IMR-90 (cell line): ENCODE data around the gene PRELID1. TPM values are rescaled to one million over a fixed set of nuclear protein-coding genes. Genes with fewer than 3 reads are reported as not detected.
A peak's percentile ranks its signal among the peaks of the same experiment; 100 is the strongest.

Experiments
- ATAC-seq: fragments of 200-7000 bp; cut with Tn5 transposase; 2 replicates; pipeline ENCODE4 v1.9.1; 2020; ENCODE audit warnings: low read depth, mild to moderate bottlenecking, moderate library complexity
- Bru-seq: library from RNA; stranded (reverse); fragments of 400-500 nt; gene quantifications from one replicate; lab custom pipeline; 2021; lab: Mats Ljungman, UMichigan
- BruChase-seq, 2 experiments: library from RNA; stranded (reverse); fragments of 400-500 nt; gene quantifications; one replicate each; lab custom pipeline; 2021; lab: Mats Ljungman, UMichigan
- BruUV-seq: library from RNA; stranded (reverse); fragments of 400-500 nt; replicated peaks from 2 replicates; lab custom pipeline; 2021; lab: Mats Ljungman, UMichigan
- CTCF ChIA-PET: fragments of 300-600 bp; formaldehyde crosslinking; extraction: SDS; loops from one replicate; lab custom pipeline; 2021; ENCODE audit warnings: antibody characterized with exemption; lab: Yijun Ruan, JAX
- POLR2A ChIA-PET: fragments of 300-600 bp; sonication (Branson Sonifier 250); formaldehyde crosslinking; loops from one replicate; lab custom pipeline; 2022; ENCODE audit warnings: antibody characterized with exemption; ENCODE audit not compliant: unreplicated experiment; lab: Charles Lee
- DNase-seq: peaks from one replicate; pipeline ENCODE4 v3.0.0; 2013
- H2AFZ ChIP-seq: replicated peaks from 2 replicates; pipeline ENCODE3; 2013; ENCODE audit warnings: low read length, mild to moderate bottlenecking; ENCODE audit not compliant: poor library complexity
- H2AK5ac ChIP-seq: 2 replicates; pipeline ENCODE4 v1.6.1; 2013; ENCODE audit warnings: low read depth, low read length, inconsistent platforms
- H2AK9ac ChIP-seq: replicated peaks from 2 replicates; pipeline ENCODE3; 2013; ENCODE audit warnings: mild to moderate bottlenecking, low read depth, low read length, moderate library complexity; ENCODE audit not compliant: poor library complexity
- H2BK120ac ChIP-seq: 2 replicates; pipeline ENCODE4 v1.6.1; 2013; ENCODE audit warnings: low read depth, low read length, inconsistent platforms
- H2BK15ac ChIP-seq: 3 replicates; pipeline ENCODE4 v1.6.1; 2013; ENCODE audit warnings: low read depth, low read length, inconsistent platforms
- H2BK20ac ChIP-seq: 2 replicates; pipeline ENCODE4 v1.6.1; 2013; ENCODE audit warnings: low read depth, mild to moderate bottlenecking, inconsistent platforms, low read length, moderate library complexity
- H2BK5ac ChIP-seq: 2 replicates; pipeline ENCODE4 v1.6.1; 2013; ENCODE audit warnings: mild to moderate bottlenecking, low read depth, low read length, inconsistent platforms; ENCODE audit not compliant: poor library complexity, severe bottlenecking
- H3K14ac ChIP-seq: replicated peaks from 2 replicates; pipeline ENCODE4 v1.6.1; 2013; ENCODE audit warnings: low read depth, low read length, inconsistent platforms
- H3K18ac ChIP-seq: 2 replicates; pipeline ENCODE4 v1.6.1; 2013; ENCODE audit warnings: low read depth, low read length, control low read depth
- H3K23ac ChIP-seq: 2 replicates; pipeline ENCODE4 v1.6.1; 2013; ENCODE audit warnings: low read depth, low read length, inconsistent platforms
- H3K27ac ChIP-seq: 2 replicates; pipeline ENCODE4 v1.5.1; 2013; ENCODE audit warnings: mild to moderate bottlenecking, control low read depth, low read length; ENCODE audit not compliant: insufficient read depth
- H3K27me3 ChIP-seq: 2 replicates; pipeline ENCODE4 v1.6.1; 2013; ENCODE audit warnings: low read length; ENCODE audit not compliant: control insufficient read depth, insufficient read depth
- H3K36me3 ChIP-seq: 2 replicates; pipeline ENCODE4 v1.6.1; 2013; ENCODE audit warnings: low read length, mixed read lengths; ENCODE audit not compliant: control insufficient read depth, insufficient read depth
- H3K4ac ChIP-seq: 2 replicates; pipeline ENCODE4 v1.6.1; 2013; ENCODE audit warnings: low read depth, low read length, inconsistent platforms
- H3K4me1 ChIP-seq: 2 replicates; pipeline ENCODE4 v1.6.1; 2013; ENCODE audit warnings: low read length, mixed read lengths; ENCODE audit not compliant: control insufficient read depth, insufficient read depth
- H3K4me2 ChIP-seq: 2 replicates; pipeline ENCODE4 v1.6.1; 2013; ENCODE audit warnings: low read depth, mild to moderate bottlenecking, control low read depth, low read length, moderate library complexity
- H3K4me3 ChIP-seq: 2 replicates; pipeline ENCODE4 v1.5.1; 2013; ENCODE audit warnings: low read depth, mild to moderate bottlenecking, control low read depth, low read length, moderate library complexity; ENCODE audit not compliant: insufficient read depth
- H3K56ac ChIP-seq: 2 replicates; pipeline ENCODE4 v1.6.1; 2013; ENCODE audit warnings: low read length, inconsistent platforms; ENCODE audit not compliant: insufficient read depth; ENCODE audit errors: extremely low read depth
- H3K79me1 ChIP-seq, 2 experiments: 2 replicates each; pipeline ENCODE4 v1.6.1; 2013; ENCODE audit warnings: low read length in 2 of 2, inconsistent platforms in 1 of 2, low read depth in 1 of 2
- H3K9ac ChIP-seq: 2 replicates; pipeline ENCODE4 v1.6.1; 2013; ENCODE audit warnings: low read depth, low read length, control low read depth
- H3K9me1 ChIP-seq: 2 replicates; pipeline ENCODE4 v1.6.1; 2013; ENCODE audit warnings: low read length, inconsistent platforms; ENCODE audit not compliant: insufficient read depth
- H3K9me3 ChIP-seq: 2 replicates; pipeline ENCODE4 v1.6.1; 2013; ENCODE audit warnings: low read length; ENCODE audit not compliant: control insufficient read depth, insufficient read depth
- H4K20me1 ChIP-seq: 2 replicates; pipeline ENCODE4 v1.6.1; 2013; ENCODE audit warnings: low read length, inconsistent platforms; ENCODE audit not compliant: insufficient read depth
- H4K5ac ChIP-seq: 2 replicates; pipeline ENCODE4 v1.6.1; 2013; ENCODE audit warnings: mild to moderate bottlenecking, low read depth, low read length, control low read depth
- H4K8ac ChIP-seq, 2 experiments: 2 replicates each; pipeline ENCODE4 v1.6.1; 2013; ENCODE audit warnings: low read depth in 2 of 2, low read length in 2 of 2, control low read depth in 1 of 2, inconsistent platforms in 1 of 2
- H4K91ac ChIP-seq: 2 replicates; pipeline ENCODE4 v1.6.1; 2013; ENCODE audit warnings: low read depth, low read length, inconsistent platforms; ENCODE audit not compliant: insufficient read depth
- CHD1 ChIP-seq: IDR thresholded peaks from 2 replicates; pipeline ENCODE4 v1.6.1; 2012; ENCODE audit warnings: low read depth, low read length, improper control_type of control experiment
- FOS ChIP-seq: fragments of 150-350 bp; IDR thresholded peaks from 2 replicates; pipeline ENCODE4 v1.6.1; 2016; ENCODE audit warnings: low read depth, low read length
- MAFK ChIP-seq: IDR thresholded peaks from 2 replicates; pipeline ENCODE4 v1.6.1; 2012; ENCODE audit warnings: low read depth, low read length, improper control_type of control experiment
- MAZ ChIP-seq: IDR thresholded peaks from 2 replicates; pipeline ENCODE4 v1.6.1; 2012; ENCODE audit warnings: low read depth, mild to moderate bottlenecking, low read length, improper control_type of control experiment, moderate library complexity, borderline replicate concordance
- NFE2L2 ChIP-seq: fragments of 150-350 bp; IDR thresholded peaks from 2 replicates; pipeline ENCODE4 v1.6.1; 2016; ENCODE audit warnings: low read depth, mild to moderate bottlenecking, low read length
- POLR2A ChIP-seq: IDR thresholded peaks from 2 replicates; pipeline ENCODE4 v1.6.1; 2012; ENCODE audit warnings: mild to moderate bottlenecking, low read depth, low read length
- RAD21 ChIP-seq: IDR thresholded peaks from 2 replicates; pipeline ENCODE4 v1.6.1; 2012; ENCODE audit warnings: low read length, improper control_type of control experiment
- RCOR1 ChIP-seq: IDR thresholded peaks from 2 replicates; pipeline ENCODE4 v1.6.1; 2012; ENCODE audit warnings: mild to moderate bottlenecking, low read length, improper control_type of control experiment; ENCODE audit not compliant: insufficient replicate concordance
- RFX5 ChIP-seq: IDR thresholded peaks from 2 replicates; pipeline ENCODE4 v1.8.0; 2012; ENCODE audit warnings: low read depth, mild to moderate bottlenecking, low read length, moderate library complexity
- SMC3 ChIP-seq: fragments of 150-350 bp; IDR thresholded peaks from 2 replicates; pipeline ENCODE4 v1.6.1; 2016; ENCODE audit warnings: low read depth, mild to moderate bottlenecking, antibody characterized with exemption, low read length, moderate library complexity
- WGBS, 2 experiments: methylation state at CpG; one replicate each; pipeline versions ENCODE4 v1.1.5 to v1.1.7; 2013; ENCODE audit warnings: missing lambda C conversion rate in 2 of 2; ENCODE audit not compliant: insufficient read length in 1 of 2; ENCODE audit errors: extremely low coverage in 2 of 2; 5-methylcytosine and 5-hydroxymethylcytosine counted together
- dilution Hi-C: fragments of 300-500 bp; cut with HindIII; formaldehyde crosslinking; loops from one replicate; pipeline ENCODE4 v1.14.3; 2018; ENCODE audit warnings: low sequenced_read_pairs; ENCODE audit not compliant: unreplicated experiment
- in situ Hi-C: fragments of 300-500 bp; cut with MboI; formaldehyde crosslinking; loops from 3 replicates; pipeline ENCODE4 v1.14.3; 2019; ENCODE audit warnings: low sequenced_read_pairs, inconsistent platforms, mixed read lengths
- intact Hi-C: fragments of 100-400 bp; cut with micrococcal nuclease; formaldehyde crosslinking; loops from 2 replicates; pipeline ENCODE4 v1.10.0; 2022
- long read RNA-seq: library from polyadenylated mRNA; unstranded; transcript quantifications from one replicate; pipeline ENCODE4 v2.0.0, GENCODE V29; 2021; ENCODE audit not compliant: unreplicated experiment
- polyA plus RNA-seq, 3 experiments: library from polyadenylated mRNA; depleted of rRNA; stranded (reverse); fragments of >200 nt; gene quantifications; 2 replicates each; pipeline ENCODE4 v1.2.3, GENCODE V29; 2012; ENCODE audit warnings: low replicate concordance in 1 of 3
- total RNA-seq: library from RNA; depleted of rRNA; stranded (reverse); fragments of >200 nt; gene quantifications from 2 replicates; pipeline ENCODE4 v1.2.3, GENCODE V29; 2012; rRNA removed
- TF ChIP-seq, protein P1 (sequence below): fragments of 150-350 bp; IDR thresholded peaks from 2 replicates; pipeline ENCODE4 v1.6.1; 2017; ENCODE audit warnings: mild to moderate bottlenecking, antibody characterized with exemption, low read length, low read depth
- TF ChIP-seq, protein P2 (sequence below): fragments of 150-350 bp; IDR thresholded peaks from 2 replicates; pipeline ENCODE4 v1.6.1; 2016; ENCODE audit warnings: low read depth, mild to moderate bottlenecking, low read length, moderate library complexity, borderline replicate concordance

The PRELID1 gene, protein sequence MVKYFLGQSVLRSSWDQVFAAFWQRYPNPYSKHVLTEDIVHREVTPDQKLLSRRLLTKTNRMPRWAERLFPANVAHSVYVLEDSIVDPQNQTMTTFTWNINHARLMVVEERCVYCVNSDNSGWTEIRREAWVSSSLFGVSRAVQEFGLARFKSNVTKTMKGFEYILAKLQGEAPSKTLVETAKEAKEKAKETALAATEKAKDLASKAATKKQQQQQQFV
- total RNA-seq: 115 and 116 TPM in 2 replicates
- 239 and 277 TPM in 2 replicates for polyA plus RNA-seq (2012; rRNA removed)
- 256 and 277 TPM in 2 replicates for polyA plus RNA-seq (2012; cell fraction: cytosol; rRNA removed)
- polyA plus RNA-seq (2012; cell fraction: nucleus; rRNA removed; ENCODE audit: low replicate concordance): 79.4 and 122 TPM in 2 replicates
- Bru-seq, nascent RNA: percentile 81 among the genes with signal in this experiment
- percentile 84 among the genes with signal in this experiment for BruChase-seq, experiment 1, labeled RNA remaining after a 6-hour chase
- BruChase-seq, experiment 2, labeled RNA remaining after a 2-hour chase: percentile 72 among the genes with signal in this experiment
- long read RNA-seq, transcript PRELID1-201 (5 exons, 1,261 nt): major isoform, 197 of 213 reads
- long read RNA-seq, partial matches to known transcripts: 6 of 213 reads
- long read RNA-seq, other reads (novel, unspliced or antisense): 9 of 213 reads

DNA sequence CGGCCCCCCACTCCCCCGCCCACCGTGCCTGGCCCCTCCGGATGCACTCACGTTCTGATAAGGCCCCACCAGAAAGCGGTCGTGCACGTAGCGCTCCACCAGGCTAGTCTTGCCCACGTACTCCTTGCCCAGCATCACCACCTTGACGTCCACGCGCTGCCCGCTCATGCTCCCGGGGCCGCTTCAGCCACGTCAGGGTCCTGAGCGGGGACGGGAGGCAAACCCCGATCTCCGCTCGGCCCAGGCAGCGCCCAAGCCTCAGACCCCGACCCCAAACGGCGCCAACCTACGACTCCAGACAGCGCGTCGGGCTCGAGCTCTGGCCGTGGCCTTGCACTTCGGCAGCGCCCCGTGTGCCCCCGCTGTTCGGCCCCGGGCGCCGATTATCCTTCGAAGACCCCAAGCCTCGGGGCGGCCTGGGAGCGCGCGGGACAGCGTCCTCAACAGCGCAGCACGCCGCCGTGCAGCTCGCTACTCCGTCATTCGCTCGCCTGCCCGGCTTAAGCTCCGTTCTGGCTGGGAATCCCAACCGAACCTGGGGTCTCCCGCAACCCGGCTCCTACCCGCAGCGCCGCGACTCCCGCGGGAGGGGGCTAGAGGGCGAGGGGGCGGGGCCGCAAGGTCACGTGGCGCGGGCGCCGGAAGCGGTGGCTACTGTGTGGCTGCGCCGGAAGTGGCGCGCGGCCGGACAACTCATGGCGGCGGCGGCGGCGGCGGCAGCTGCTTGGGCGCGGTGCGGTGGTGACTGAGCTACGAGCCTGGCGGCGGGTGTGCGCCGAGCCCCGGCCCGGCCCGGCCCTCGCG is at the start of gene PRELID1, which contains the start of gene RAB24:
Gene PRELID1 (plus strand): TSS at position 679 of the 804 bp plus-strand sequence. CDS start 187 bp downstream, outside the sequence.
Gene RAB24 (minus strand): TSS at position 599 of the 804 bp plus-strand sequence. CDS start 431 bp downstream, at position 168.
- Histone ChIP-seq H3K9ac (peak within 1 kb of the TSS; percentile 97), H2AK5ac (peak within 1 kb of the TSS; percentile 89), H3K27ac (peak within 1 kb of the TSS; percentile 94), H2AFZ (peak within 1 kb of the TSS; percentile 90), H2BK20ac (no peak within 1 kb of the TSS), H2BK120ac (peak within 1 kb of the TSS; percentile 16; the same call in 1 of the 2 replicates), H2BK5ac (peak within 1 kb of the TSS; percentile 67), H3K9me1 (peaks cover 8% of the 10 kb centered on the region; the same call in 1 of the 2 replicates), H3K4me1 (peaks cover 12% of the 10 kb centered on the region), H4K8ac (peak within 1 kb of the TSS; percentile 95), H2AK9ac (peak within 1 kb of the TSS; percentile 98), H4K91ac (peak within 1 kb of the TSS; percentile 80), H4K5ac (peak within 1 kb of the TSS; percentile 86), H4K20me1 (peaks cover 25% of the 10 kb centered on the region), H3K56ac (peak within 1 kb of the TSS; percentile 83), H3K4me2 (peak within 1 kb of the TSS; percentile 93), H3K4me3 (peak within 1 kb of the TSS; percentile 98), H3K18ac (peak within 1 kb of the TSS; percentile 80; the same call in 1 of the 2 replicates), H3K27me3 (no peaks in the 10 kb centered on the region), H2BK15ac (no peak within 1 kb of the TSS), H3K36me3 (peaks cover 32% of the 10 kb centered on the region), H3K79me1 (peaks cover 12 to 66% of the 10 kb centered on the region in 2 experiments), H3K4ac (peak within 1 kb of the TSS; percentile 89), H3K14ac (peak within 1 kb of the TSS; percentile 90), H3K9me3 (no peaks in the 10 kb centered on the region), H3K23ac (peak within 1 kb of the TSS; percentile 94)
- BruUV-seq: TSS peak; percentile 90
- DNase-seq (peak; percentile 74), ATAC-seq (peak; percentile 72)
- dilution Hi-C loops (no loop called here), in situ Hi-C loops (no loop called here), intact Hi-C loops (no loop called here)
- CTCF ChIA-PET: no interaction called here
- POLR2A ChIA-PET: no interaction called here
- WGBS, 2 experiments: 0% methylated on average over 60 of the region's 100 CpGs; no CpG with 5 or more reads in 1 of the 2 experiments
- TF ChIP-seq RFX5: no peak
- TF ChIP-seq RAD21: no peak
- no peak for TF ChIP-seq SMC3
- TF ChIP-seq POLR2A: peak; percentile 66
- peak; percentile 97 for TF ChIP-seq MAZ
- no peak for TF ChIP-seq MAFK
- TF ChIP-seq, protein P1, sequence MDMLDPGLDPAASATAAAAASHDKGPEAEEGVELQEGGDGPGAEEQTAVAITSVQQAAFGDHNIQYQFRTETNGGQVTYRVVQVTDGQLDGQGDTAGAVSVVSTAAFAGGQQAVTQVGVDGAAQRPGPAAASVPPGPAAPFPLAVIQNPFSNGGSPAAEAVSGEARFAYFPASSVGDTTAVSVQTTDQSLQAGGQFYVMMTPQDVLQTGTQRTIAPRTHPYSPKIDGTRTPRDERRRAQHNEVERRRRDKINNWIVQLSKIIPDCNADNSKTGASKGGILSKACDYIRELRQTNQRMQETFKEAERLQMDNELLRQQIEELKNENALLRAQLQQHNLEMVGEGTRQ: peak; percentile 96
- no peak for TF ChIP-seq FOS
- no peak for TF ChIP-seq NFE2L2
- no peak for TF ChIP-seq CHD1
- no peak for TF ChIP-seq RCOR1
- TF ChIP-seq, protein P2, sequence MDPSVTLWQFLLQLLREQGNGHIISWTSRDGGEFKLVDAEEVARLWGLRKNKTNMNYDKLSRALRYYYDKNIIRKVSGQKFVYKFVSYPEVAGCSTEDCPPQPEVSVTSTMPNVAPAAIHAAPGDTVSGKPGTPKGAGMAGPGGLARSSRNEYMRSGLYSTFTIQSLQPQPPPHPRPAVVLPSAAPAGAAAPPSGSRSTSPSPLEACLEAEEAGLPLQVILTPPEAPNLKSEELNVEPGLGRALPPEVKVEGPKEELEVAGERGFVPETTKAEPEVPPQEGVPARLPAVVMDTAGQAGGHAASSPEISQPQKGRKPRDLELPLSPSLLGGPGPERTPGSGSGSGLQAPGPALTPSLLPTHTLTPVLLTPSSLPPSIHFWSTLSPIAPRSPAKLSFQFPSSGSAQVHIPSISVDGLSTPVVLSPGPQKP: no peak
